Keratinocyte (primary cell): ENCODE measurements around the gene THNSL1.

Experiments used
- CTCF ChIP-seq, 3 experiments: IDR thresholded peaks in 1 of 3; conservative IDR thresholded peaks in 1 of 3; optimal IDR thresholded peaks in 1 of 3; 2 replicates in 2 of 3; 3 replicates in 1 of 3; pipeline versions ENCODE3 to v1.5.1; 2011; ENCODE audit warnings: low read length in 3 of 3, mild to moderate bottlenecking in 3 of 3, moderate library complexity in 2 of 3, control low read depth in 1 of 3, inconsistent platforms in 1 of 3; ENCODE audit not compliant: insufficient read depth in 2 of 3; ENCODE audit errors: extremely low read depth in 1 of 3
- EZH2 ChIP-seq: IDR thresholded peaks from one replicate; pipeline ENCODE4 v1.6.1; 2012; ENCODE audit warnings: inconsistent platforms, mild to moderate bottlenecking, low read length, moderate library complexity

- TF ChIP-seq CTCF (optimal IDR thresholded peaks at IDR 0.05 in 1 of 3, IDR thresholded peaks at IDR 0.05 in 1 of 3, conservative IDR thresholded peaks at IDR 0.05 in 1 of 3; ENCODE audit: extremely low read depth in 1 of 3, insufficient read depth in 2 of 3, low read length in 3 of 3) (no peak), EZH2 (no peak)
Observed at GRCh38 chr10:25050402-25050801, 34.0 kb downstream of the THNSL1 start.
